WERI-Rb-1 (cell line): ENCODE results near the gene NKAIN2.

ENCODE experiments used
- DNase-seq: peaks from one replicate; pipeline ENCODE4 v3.0.0-alpha.2; 2020
- H3K27ac ChIP-seq: fragments of 250-450 bp; sonication (Bioruptor Pico); 2 replicates; pipeline ENCODE4 v1.5.1; 2020; ENCODE audit warnings: mild to moderate bottlenecking, moderate library complexity
- H3K27me3 ChIP-seq: fragments of 250-450 bp; sonication (Bioruptor Pico); 2 replicates; pipeline ENCODE4 v1.5.1; 2021; ENCODE audit warnings: mild to moderate bottlenecking, low read depth, moderate library complexity; ENCODE audit not compliant: insufficient read depth, severe bottlenecking
- H3K36me3 ChIP-seq: fragments of 250-450 bp; sonication (Bioruptor Pico); 2 replicates; pipeline ENCODE4 v1.5.1; 2020; ENCODE audit warnings: mild to moderate bottlenecking, moderate library complexity
- H3K4me3 ChIP-seq: 2 replicates; pipeline ENCODE4 v1.5.1; 2011; ENCODE audit warnings: low read depth, mild to moderate bottlenecking, control low read depth, low read length
- H3K9me3 ChIP-seq: fragments of 250-450 bp; sonication (Bioruptor Pico); 2 replicates; pipeline ENCODE4 v1.5.1; 2021; ENCODE audit warnings: mild to moderate bottlenecking, moderate library complexity; ENCODE audit not compliant: severe bottlenecking
- TF ChIP-seq, protein P1 (sequence below): IDR thresholded peaks from 2 replicates; pipeline ENCODE4 v1.5.1; 2011; ENCODE audit warnings: low read depth, mild to moderate bottlenecking, control low read depth, inconsistent platforms, low read length

NKAIN2 gene

DNA sequence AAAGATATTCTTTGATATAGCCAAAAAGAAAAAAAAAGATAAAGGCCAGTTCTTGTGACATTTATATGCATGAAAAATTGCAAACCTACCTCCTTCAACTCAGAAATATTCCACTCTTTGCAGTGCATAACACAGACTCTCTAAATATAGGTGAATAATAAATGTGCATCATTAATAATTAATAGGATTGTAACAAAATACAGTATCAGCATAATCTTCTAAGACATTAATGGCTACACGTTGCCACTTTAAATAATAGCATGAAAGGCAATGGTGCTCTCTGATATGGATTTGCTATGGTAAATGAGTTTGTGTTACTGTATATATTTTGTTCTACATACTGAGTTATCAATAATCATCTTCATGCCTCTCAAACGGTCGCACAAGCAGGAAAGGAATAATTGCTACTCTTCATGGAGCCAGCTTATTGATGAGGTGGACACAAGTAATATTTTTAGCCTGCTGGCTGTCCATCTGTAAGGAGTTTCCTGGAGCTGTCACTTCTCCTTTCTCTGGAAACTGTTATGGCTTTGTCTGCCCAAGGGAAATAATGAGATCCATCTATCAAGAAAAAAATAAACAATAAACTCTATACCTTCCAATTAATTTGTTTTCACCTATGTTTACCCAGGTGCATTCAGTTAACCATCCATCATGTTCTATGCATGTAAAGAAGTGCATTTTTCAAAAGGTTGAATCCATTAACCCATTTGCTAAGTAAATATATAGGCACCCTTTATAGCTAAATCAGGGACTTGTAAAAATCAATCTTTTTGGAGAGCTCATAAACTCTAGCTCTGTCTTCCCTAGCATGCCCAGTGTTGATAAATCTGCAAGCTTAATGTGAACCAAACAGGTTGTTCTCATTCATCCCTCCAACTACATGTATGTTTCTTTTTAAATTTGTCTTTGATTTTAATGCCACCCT, 253.0 kb downstream of the NKAIN2 start:
- TF ChIP-seq, protein P1, sequence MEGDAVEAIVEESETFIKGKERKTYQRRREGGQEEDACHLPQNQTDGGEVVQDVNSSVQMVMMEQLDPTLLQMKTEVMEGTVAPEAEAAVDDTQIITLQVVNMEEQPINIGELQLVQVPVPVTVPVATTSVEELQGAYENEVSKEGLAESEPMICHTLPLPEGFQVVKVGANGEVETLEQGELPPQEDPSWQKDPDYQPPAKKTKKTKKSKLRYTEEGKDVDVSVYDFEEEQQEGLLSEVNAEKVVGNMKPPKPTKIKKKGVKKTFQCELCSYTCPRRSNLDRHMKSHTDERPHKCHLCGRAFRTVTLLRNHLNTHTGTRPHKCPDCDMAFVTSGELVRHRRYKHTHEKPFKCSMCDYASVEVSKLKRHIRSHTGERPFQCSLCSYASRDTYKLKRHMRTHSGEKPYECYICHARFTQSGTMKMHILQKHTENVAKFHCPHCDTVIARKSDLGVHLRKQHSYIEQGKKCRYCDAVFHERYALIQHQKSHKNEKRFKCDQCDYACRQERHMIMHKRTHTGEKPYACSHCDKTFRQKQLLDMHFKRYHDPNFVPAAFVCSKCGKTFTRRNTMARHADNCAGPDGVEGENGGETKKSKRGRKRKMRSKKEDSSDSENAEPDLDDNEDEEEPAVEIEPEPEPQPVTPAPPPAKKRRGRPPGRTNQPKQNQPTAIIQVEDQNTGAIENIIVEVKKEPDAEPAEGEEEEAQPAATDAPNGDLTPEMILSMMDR, result no peak
- Histone ChIP-seq H3K36me3 (no peaks in the 10 kb centered on the region), H3K4me3 (no peak overlapping the region), H3K27me3 (no peaks in the 10 kb centered on the region), H3K27ac (no peak overlapping the region), H3K9me3 (no peaks in the 10 kb centered on the region)
- no peak for DNase-seq

DNA sequence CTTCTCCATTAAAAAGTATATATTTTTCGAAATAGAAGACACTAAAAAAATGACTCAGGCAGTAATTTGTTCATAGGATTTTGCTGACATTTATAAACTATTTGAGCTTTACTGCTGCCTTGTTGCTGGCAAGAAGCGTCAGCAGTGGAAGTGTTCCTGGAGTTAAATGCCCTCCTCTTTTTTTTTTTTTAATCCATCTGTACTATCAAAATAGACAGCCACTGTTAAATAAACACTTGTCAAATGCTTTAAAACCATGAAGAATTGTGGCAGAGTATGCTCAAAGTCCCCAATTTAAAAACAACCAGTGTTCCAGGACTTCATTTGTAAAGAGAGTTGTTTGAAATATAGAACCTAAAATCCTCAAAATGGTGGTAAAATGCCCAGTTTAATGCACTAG, 253.8 kb downstream of the NKAIN2 start:
- Histone ChIP-seq H3K4me3 (no peak overlapping the region), H3K27me3 (no peaks in the 10 kb centered on the region), H3K27ac (no peak overlapping the region), H3K9me3 (no peaks in the 10 kb centered on the region), H3K36me3 (no peaks in the 10 kb centered on the region)
- no peak for DNase-seq
- TF ChIP-seq, protein P1, result no peak

- no peaks in the 10 kb centered on the region for H3K27me3 ChIP-seq
- no peaks in the 10 kb centered on the region for H3K9me3 ChIP-seq
- TF ChIP-seq, protein P1, result no peak
- no peaks in the 10 kb centered on the region for H3K36me3 ChIP-seq
- no peak overlapping the region for H3K4me3 ChIP-seq
- DNase-seq, result no peak
- no peak overlapping the region for H3K27ac ChIP-seq
These were observed 260.9 kb downstream of the NKAIN2 start for GRCh38 chr6:124064317-124065113.

- H3K9me3 ChIP-seq, result no peaks in the 10 kb centered on the region
- H3K27ac ChIP-seq, result no peak overlapping the region
- H3K4me3 ChIP-seq, result no peak overlapping the region
- no peaks in the 10 kb centered on the region for H3K27me3 ChIP-seq
- DNase-seq, result no peak
- TF ChIP-seq, protein P1, result no peak
- no peaks in the 10 kb centered on the region for H3K36me3 ChIP-seq
These were observed 262.6 kb downstream of the NKAIN2 start for GRCh38 chr6:124066269-124066668.

DNA sequence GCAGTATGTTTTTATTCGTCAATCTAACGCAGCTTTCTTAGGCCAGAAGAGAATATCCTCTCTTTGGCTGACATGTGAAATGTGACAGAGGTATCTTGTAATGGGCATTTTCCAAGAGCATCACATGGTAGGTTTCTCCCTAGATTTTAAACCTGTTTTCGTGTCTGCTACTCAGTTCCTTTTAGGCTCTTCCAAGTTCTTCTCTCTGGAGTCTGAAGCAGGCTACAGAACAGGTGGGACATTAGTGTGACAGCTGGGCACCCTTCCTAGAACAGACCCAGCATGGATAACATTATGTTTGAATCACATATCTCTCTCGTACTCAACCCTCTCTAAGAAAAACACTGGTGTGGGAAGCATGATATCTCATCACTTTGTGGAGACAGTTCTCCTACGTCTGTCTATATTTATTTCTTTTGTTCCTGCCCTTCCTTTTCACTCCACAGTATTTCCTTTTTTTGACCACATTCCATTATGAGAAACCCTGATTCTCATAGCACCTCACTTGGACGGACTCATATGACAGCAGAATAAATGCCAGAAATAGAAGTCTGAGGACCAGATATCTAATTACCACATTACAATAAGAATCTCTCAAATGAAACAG, 263.4 kb downstream of the NKAIN2 start:
- DNase-seq, result no peak
- Histone ChIP-seq H3K27ac (no peak overlapping the region), H3K36me3 (no peaks in the 10 kb centered on the region), H3K4me3 (no peak overlapping the region), H3K27me3 (no peaks in the 10 kb centered on the region), H3K9me3 (no peaks in the 10 kb centered on the region)
- TF ChIP-seq, protein P1, result no peak
